Measurements from ENCODE around the gene TAP1.

Gene TAP1, protein sequence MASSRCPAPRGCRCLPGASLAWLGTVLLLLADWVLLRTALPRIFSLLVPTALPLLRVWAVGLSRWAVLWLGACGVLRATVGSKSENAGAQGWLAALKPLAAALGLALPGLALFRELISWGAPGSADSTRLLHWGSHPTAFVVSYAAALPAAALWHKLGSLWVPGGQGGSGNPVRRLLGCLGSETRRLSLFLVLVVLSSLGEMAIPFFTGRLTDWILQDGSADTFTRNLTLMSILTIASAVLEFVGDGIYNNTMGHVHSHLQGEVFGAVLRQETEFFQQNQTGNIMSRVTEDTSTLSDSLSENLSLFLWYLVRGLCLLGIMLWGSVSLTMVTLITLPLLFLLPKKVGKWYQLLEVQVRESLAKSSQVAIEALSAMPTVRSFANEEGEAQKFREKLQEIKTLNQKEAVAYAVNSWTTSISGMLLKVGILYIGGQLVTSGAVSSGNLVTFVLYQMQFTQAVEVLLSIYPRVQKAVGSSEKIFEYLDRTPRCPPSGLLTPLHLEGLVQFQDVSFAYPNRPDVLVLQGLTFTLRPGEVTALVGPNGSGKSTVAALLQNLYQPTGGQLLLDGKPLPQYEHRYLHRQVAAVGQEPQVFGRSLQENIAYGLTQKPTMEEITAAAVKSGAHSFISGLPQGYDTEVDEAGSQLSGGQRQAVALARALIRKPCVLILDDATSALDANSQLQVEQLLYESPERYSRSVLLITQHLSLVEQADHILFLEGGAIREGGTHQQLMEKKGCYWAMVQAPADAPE

DNA sequence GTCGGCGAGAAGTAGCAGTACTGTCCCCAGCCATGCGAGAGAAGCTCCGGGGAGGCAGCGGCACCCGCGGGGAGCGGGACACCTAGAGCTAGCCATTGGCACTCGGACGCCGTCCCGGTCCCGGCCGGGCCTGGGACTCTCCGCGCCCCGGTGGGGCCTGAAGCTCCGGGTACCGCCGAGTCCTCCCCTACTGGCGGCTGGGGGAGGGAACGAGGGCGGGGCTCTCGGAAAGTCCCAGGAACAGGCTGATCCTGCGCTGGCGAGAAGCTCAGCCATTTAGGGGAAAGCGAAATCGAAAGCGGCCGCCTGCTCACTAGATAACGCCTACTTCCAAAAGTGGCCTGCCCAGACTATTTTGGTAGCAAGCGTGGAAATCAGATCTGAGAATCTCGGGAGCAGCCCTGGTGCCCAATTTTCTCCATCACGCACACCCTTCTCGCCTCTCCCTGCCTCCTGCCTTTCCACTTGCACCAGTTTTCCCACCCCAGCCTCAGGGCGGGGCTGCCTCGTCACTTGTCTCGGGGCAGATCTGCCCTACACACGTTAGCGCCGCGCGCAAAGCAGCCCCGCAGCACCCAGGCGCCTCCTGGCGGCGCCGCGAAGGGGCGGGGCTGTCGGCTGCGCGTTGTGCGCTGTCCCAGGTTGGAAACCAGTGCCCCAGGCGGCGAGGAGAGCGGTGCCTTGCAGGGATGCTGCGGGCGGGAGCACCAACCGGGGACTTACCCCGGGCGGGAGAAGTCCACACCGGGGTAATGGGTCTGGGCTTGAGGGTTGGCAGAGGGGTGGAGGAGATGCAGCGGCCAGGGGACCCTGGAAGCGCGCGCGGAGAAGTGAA is at the start of gene TAP1, which contains the start of gene PSMB9:
TAP1 (minus strand) TSS at position 164 of the 835 bp plus-strand sequence; CDS start at position 96, 68 bp downstream.
PSMB9 (plus strand) TSS at position 652 of the 835 bp plus-strand sequence; CDS start at position 690, 38 bp downstream.
- peaks cover 56% of the 10 kb centered on the region for H3K79me2 ChIP-seq (ENCODE audit: control insufficient read depth, insufficient read depth, low read length, unreplicated experiment)
- no peaks in the 10 kb centered on the region for H3K27me3 ChIP-seq (ENCODE audit: insufficient read depth, low read length)
- peak within 1 kb of the TSS; percentile 99 for H3K4me3 ChIP-seq (ENCODE audit: low read depth, low read length)
- H3K36me3 ChIP-seq (ENCODE audit: insufficient read depth, low read length) = peaks cover 31% of the 10 kb centered on the region; the same call in 1 of the 2 replicates
- peak within 1 kb of the TSS; percentile 89 for H2AFZ ChIP-seq (ENCODE audit: low read length, unreplicated experiment)
- H3K27ac ChIP-seq (ENCODE audit: low read depth, low read length) = peak within 1 kb of the TSS; percentile 95
- H3K4me1 ChIP-seq (ENCODE audit: control insufficient read depth, insufficient read depth, low read length, unreplicated experiment) = peaks cover 24% of the 10 kb centered on the region

DNA sequence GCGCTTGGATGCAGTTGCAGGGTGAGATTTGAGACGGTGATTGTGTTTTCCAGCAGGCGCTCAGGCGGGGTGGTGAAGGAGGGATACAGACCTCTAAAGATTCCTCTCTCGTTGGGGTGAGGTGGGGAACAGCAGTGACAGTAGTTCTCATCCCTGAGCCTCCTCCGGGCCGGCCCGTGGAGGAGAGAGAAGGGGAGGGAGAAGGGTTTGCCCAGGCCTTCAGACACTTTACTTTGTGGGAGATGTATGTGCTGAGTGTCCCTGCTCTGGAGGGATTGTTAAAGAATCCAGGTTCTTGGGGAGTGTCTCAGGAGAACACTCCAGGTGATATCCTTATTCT is 41.5 kb upstream of the TAP1 start:
- Histone ChIP-seq H3K27ac (ENCODE audit: low read depth, low read length) (no peak overlapping the region), H3K27me3 (ENCODE audit: insufficient read depth, low read length) (no peaks in the 10 kb centered on the region), H2AFZ (ENCODE audit: low read length, unreplicated experiment) (peak overlapping the region; percentile 77), H3K4me1 (ENCODE audit: control insufficient read depth, insufficient read depth, low read length, unreplicated experiment) (peaks cover 15% of the 10 kb centered on the region), H3K4me3 (ENCODE audit: low read depth, low read length) (peak overlapping the region; percentile 82), H3K36me3 (ENCODE audit: insufficient read depth, low read length) (no peaks in the 10 kb centered on the region), H3K79me2 (ENCODE audit: control insufficient read depth, insufficient read depth, low read length, unreplicated experiment) (peaks cover 33% of the 10 kb centered on the region)

DNA sequence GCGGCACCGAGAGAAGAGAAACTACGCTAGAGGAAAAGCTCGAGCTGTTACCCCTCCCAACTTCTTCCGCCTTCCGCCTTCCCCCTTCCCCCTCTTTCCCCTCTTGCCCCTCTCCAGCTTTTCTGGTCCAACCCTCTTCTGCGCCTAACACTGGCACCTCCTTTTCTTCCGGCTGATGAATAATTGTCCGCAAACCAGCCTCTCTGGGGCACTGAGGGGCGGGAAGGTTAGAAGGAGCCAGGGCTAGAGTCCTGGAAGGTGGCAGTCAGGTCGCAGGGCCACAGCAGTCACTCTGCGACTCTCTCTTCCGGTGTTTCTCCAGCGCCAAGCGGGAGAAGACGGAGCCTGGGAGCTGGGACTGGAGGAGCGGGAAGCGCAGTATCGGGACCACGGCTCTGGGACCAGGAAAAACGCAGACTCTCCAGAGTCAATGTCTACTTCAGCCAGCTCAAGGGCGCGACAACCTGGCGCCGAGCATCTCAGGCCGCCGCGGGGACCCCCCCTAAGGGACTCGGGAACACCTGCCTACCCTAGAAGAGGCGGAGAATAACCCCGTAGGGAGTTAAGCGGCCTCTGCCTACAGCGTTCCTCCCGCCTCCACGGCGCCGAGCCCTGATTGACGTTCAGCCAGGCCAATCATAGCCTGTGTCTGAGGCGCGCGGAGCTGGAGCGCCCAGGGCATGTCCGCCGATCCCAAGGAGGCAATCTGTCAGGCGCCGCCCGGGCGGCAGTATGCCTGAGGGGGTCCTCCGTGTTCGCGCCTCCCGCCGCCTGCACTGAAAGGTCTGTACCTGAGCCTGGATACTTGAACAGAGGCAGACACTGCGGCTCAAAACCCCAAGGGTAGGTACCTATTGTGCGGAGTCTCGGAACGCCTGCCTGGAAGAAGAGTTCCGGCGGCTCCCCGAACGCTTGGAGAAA is 40.8 kb upstream of the TAP1 start:
- H3K27ac ChIP-seq (ENCODE audit: low read depth, low read length) = peak overlapping the region; percentile 23; the same call in 1 of the 2 replicates
- H2AFZ ChIP-seq (ENCODE audit: low read length, unreplicated experiment) = peak overlapping the region; percentile 77
- peak overlapping the region; percentile 82 for H3K4me3 ChIP-seq (ENCODE audit: low read depth, low read length)
- no peaks in the 10 kb centered on the region for H3K36me3 ChIP-seq (ENCODE audit: insufficient read depth, low read length)
- H3K27me3 ChIP-seq (ENCODE audit: insufficient read depth, low read length) = no peaks in the 10 kb centered on the region
- H3K79me2 ChIP-seq (ENCODE audit: control insufficient read depth, insufficient read depth, low read length, unreplicated experiment) = peaks cover 33% of the 10 kb centered on the region
- peaks cover 19% of the 10 kb centered on the region for H3K4me1 ChIP-seq (ENCODE audit: control insufficient read depth, insufficient read depth, low read length, unreplicated experiment)

DNA sequence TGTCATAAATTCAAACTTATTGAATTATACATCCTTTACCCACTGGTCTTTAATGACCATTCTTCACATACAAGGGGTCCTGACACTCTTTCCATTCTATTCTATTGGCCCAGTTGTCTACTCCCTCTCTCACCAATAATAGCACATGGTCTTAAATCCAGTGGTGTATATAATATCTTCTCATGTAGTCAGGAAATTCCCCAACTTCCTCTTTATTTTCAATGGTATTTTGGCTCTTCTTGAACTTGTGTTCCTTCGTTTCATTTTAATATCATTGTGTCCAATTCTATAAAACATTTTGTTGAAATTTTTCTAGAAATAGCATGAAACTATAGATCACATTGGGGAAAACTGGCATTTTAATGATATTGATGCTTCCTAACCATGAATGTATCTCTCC is 37.3 kb upstream of the TAP1 start:
- peaks cover 10% of the 10 kb centered on the region for H3K79me2 ChIP-seq (ENCODE audit: control insufficient read depth, insufficient read depth, low read length, unreplicated experiment)
- H3K27ac ChIP-seq (ENCODE audit: low read depth, low read length) = no peak overlapping the region
- H3K4me3 ChIP-seq (ENCODE audit: low read depth, low read length) = no peak overlapping the region
- no peaks in the 10 kb centered on the region for H3K27me3 ChIP-seq (ENCODE audit: insufficient read depth, low read length)
- no peaks in the 10 kb centered on the region for H3K36me3 ChIP-seq (ENCODE audit: insufficient read depth, low read length)
- no peak overlapping the region for H2AFZ ChIP-seq (ENCODE audit: low read length, unreplicated experiment)
- H3K4me1 ChIP-seq (ENCODE audit: control insufficient read depth, insufficient read depth, low read length, unreplicated experiment) = peaks cover 30% of the 10 kb centered on the region

DNA sequence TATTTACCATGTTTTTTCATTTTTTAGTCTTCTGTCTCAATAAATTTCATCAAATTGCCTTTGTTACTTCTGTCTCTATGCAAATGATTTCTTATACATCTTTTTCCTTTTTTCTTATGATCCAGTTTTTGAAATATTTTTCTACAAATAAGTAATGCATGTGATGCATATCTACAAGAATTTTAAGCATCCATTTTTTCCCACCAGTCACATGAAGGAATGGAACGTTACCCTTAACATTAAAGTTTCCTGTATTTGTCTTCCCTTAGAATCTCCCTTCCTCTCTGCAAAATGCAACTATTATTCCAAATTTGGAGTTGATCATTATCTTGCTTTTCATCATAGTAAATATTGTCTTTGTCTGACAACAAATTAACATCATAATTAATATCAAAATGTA is 36.0 kb upstream of the TAP1 start:
- H3K27ac ChIP-seq (ENCODE audit: low read depth, low read length) = no peak overlapping the region
- H3K4me1 ChIP-seq (ENCODE audit: control insufficient read depth, insufficient read depth, low read length, unreplicated experiment) = peaks cover 26% of the 10 kb centered on the region
- no peaks in the 10 kb centered on the region for H3K36me3 ChIP-seq (ENCODE audit: insufficient read depth, low read length)
- no peaks in the 10 kb centered on the region for H3K79me2 ChIP-seq (ENCODE audit: control insufficient read depth, insufficient read depth, low read length, unreplicated experiment)
- H3K4me3 ChIP-seq (ENCODE audit: low read depth, low read length) = no peak overlapping the region
- H2AFZ ChIP-seq (ENCODE audit: low read length, unreplicated experiment) = no peak overlapping the region
- H3K27me3 ChIP-seq (ENCODE audit: insufficient read depth, low read length) = no peaks in the 10 kb centered on the region

DNA sequence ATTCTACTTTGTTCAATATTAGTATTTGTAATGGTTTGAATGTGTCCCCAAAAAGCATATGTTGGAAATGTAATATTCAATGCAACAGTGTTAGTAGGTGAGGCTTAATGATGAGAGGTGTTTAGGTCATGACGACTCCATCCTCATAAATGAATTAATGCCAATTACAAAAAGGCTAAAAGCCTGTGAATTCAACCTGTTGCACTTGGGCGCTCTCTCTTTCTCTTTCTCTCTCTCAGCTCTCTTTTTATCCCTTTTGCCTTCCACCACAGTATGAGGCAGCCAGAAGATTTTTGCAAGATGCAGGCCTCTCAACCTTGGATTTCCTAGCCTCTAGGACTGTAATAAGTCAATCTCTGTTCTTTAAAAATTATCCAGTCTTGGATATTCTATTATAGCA is 35.1 kb upstream of the TAP1 start:
- H2AFZ ChIP-seq (ENCODE audit: low read length, unreplicated experiment) = no peak overlapping the region
- H3K36me3 ChIP-seq (ENCODE audit: insufficient read depth, low read length) = no peaks in the 10 kb centered on the region
- H3K27me3 ChIP-seq (ENCODE audit: insufficient read depth, low read length) = no peaks in the 10 kb centered on the region
- H3K79me2 ChIP-seq (ENCODE audit: control insufficient read depth, insufficient read depth, low read length, unreplicated experiment) = no peaks in the 10 kb centered on the region
- H3K27ac ChIP-seq (ENCODE audit: low read depth, low read length) = no peak overlapping the region
- no peak overlapping the region for H3K4me3 ChIP-seq (ENCODE audit: low read depth, low read length)
- H3K4me1 ChIP-seq (ENCODE audit: control insufficient read depth, insufficient read depth, low read length, unreplicated experiment) = peaks cover 34% of the 10 kb centered on the region

DNA sequence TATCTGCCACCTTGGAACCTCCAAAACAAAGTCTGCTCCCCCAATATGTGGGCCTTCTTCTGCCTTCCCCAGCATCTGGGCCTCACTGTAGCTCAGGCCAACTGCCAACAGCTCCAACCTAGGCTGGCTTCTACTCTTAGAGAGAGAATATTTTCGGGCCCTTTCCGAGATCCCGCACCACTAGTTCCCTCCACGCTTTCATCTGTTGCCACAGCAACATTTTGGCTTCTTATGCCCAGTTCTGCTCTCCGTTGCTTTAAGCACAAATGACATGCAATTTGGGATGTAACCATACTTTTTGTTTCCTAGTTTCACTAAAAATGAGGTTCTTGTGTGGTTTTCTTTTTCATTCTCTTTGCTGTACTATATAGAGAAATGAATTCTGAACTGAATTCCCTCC is 34.1 kb upstream of the TAP1 start:
- H3K4me3 ChIP-seq (ENCODE audit: low read depth, low read length) = no peak overlapping the region
- peak overlapping the region; percentile 40; the same call in 1 of the 2 replicates for H3K27ac ChIP-seq (ENCODE audit: low read depth, low read length)
- peak overlapping the region; percentile 40 for H2AFZ ChIP-seq (ENCODE audit: low read length, unreplicated experiment)

DNA sequence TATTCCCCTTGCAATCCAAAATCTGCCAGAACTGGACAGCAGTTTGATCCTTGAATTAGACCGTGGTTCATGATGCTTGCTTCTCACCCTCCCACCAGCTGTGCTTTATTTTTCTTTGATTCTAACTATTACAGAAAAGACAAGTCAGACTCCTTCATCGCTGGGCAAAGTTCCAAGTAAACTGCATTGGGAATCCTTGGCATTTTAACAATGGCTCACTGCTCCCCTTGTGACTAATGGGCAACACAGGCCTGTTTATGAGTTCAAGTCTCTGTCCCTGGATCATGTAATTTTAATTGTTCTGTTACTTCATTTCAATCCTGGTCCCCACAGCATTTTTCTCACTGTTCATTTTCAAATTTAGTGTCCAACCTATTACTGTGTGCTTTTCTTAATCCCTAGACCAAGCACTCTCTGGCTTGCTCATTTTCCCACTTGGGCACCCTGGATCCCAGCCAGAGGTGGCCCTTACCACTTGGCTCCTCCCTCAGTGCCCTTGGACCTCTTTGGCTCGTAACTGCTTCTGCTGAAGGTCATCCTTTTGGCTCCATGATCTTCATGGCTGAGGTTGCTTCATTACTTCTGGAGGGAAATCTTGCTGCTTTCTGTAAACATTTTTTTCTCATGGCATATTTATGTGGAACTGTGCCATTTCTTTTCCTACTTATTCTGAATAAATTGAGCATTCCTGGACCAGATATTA is 33.3 kb upstream of the TAP1 start:
- Histone ChIP-seq H3K4me3 (ENCODE audit: low read depth, low read length) (no peak overlapping the region), H3K27ac (ENCODE audit: low read depth, low read length) (peak overlapping the region; percentile 40), H3K36me3 (ENCODE audit: insufficient read depth, low read length) (no peaks in the 10 kb centered on the region), H3K27me3 (ENCODE audit: insufficient read depth, low read length) (no peaks in the 10 kb centered on the region), H2AFZ (ENCODE audit: low read length, unreplicated experiment) (no peak overlapping the region), H3K79me2 (ENCODE audit: control insufficient read depth, insufficient read depth, low read length, unreplicated experiment) (no peaks in the 10 kb centered on the region), H3K4me1 (ENCODE audit: control insufficient read depth, insufficient read depth, low read length, unreplicated experiment) (peaks cover 50% of the 10 kb centered on the region)

More for the DNA sequence above, 34.1 kb upstream of the TAP1 start:
- peaks cover 44% of the 10 kb centered on the region for H3K4me1 ChIP-seq (ENCODE audit: control insufficient read depth, insufficient read depth, low read length, unreplicated experiment)
- no peaks in the 10 kb centered on the region for H3K36me3 ChIP-seq (ENCODE audit: insufficient read depth, low read length)
- H3K79me2 ChIP-seq (ENCODE audit: control insufficient read depth, insufficient read depth, low read length, unreplicated experiment) = no peaks in the 10 kb centered on the region
- no peaks in the 10 kb centered on the region for H3K27me3 ChIP-seq (ENCODE audit: insufficient read depth, low read length)

DNA sequence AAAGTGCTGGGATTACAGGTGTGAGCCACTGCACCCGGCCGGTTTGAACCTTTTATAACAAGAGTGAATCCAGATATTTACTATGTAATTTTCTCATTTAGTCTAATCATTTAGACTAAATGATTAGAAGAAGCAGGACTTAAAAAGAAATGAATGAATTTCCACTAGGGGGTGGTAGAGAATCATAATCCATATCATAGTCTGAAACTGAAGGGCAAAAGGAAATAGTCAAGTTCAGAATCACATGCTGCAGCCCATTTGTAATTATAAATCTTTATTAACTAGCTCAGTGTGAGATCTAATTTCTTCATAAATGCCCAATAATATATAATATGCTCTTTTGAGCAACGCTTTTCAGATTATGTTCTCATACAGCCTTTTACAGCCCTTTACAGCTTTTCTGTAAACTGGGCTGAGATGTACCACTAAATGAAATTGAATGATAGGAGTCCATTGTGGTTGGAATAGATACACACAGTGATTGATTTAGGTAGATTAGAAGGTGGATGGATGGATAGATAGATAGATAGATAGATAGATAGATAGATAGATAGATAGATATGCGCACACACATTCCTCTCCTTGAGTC is 32.3 kb upstream of the TAP1 start:
- Histone ChIP-seq H2AFZ (ENCODE audit: low read length, unreplicated experiment) (no peak overlapping the region), H3K36me3 (ENCODE audit: insufficient read depth, low read length) (no peaks in the 10 kb centered on the region), H3K27me3 (ENCODE audit: insufficient read depth, low read length) (no peaks in the 10 kb centered on the region), H3K79me2 (ENCODE audit: control insufficient read depth, insufficient read depth, low read length, unreplicated experiment) (no peaks in the 10 kb centered on the region), H3K27ac (ENCODE audit: low read depth, low read length) (no peak overlapping the region), H3K4me3 (ENCODE audit: low read depth, low read length) (no peak overlapping the region), H3K4me1 (ENCODE audit: control insufficient read depth, insufficient read depth, low read length, unreplicated experiment) (peaks cover 51% of the 10 kb centered on the region)
